SU-DHL-6 (cell line): ENCODE results near the gene STRN.

Experiments
- EZH2phosphoT487 ChIP-seq: fragments of 200-600 bp; sonication (generic), shearing (Covaris generic); conservative IDR thresholded peaks from 2 replicates; pipeline ENCODE4 v1.6.1; 2018; ENCODE audit warnings: mild to moderate bottlenecking, antibody characterized with exemption, low read length, moderate library complexity, mixed read lengths
- TF ChIP-seq, protein P1 (sequence below): fragments of 200-600 bp; sonication (generic); IDR thresholded peaks from one replicate; pipeline ENCODE4 v1.5.1; 2017; ENCODE audit warnings: antibody characterized with exemption, mild to moderate bottlenecking, low read length, moderate library complexity; ENCODE audit not compliant: insufficient read depth, poor library complexity, severe bottlenecking

DNA sequence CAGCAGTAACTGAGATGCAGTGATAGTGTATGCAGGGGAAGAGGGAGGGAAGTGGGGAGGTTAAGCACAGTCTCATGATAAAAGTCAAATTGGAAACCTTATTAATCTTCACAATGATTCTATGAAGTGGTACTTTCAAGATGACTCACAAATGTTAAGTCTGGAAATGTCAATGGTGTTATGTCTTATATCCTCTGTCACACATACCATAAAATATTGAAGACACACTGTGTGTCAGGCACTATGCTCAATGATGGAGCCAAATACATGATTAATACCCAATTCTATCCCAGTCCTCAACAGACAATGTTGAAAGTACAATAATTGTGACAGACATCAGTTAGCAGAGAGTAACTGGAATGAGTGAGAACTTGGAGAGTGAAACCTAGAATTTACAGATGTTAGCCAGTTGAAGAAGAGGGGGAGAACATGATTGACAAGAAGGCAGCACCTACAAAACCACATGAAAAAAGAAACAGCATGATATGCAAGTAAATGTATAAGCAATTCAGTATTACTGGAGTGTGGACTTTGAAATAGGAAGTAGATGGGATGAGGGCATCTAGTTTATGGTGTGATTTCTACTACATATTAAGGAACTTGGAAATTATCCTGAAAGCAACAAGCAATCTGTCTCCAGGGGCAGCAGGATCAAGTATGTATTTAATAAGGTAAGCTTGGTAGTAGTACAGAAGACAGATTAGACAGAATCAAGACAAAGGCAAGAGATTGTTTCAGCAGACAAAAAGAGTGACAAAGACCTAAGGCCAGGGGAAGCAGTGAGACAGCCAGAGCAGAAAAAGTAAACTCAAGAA, 107.6 kb downstream of the STRN start:
- TF ChIP-seq EZH2phosphoT487, result no peak
- TF ChIP-seq, protein P1, sequence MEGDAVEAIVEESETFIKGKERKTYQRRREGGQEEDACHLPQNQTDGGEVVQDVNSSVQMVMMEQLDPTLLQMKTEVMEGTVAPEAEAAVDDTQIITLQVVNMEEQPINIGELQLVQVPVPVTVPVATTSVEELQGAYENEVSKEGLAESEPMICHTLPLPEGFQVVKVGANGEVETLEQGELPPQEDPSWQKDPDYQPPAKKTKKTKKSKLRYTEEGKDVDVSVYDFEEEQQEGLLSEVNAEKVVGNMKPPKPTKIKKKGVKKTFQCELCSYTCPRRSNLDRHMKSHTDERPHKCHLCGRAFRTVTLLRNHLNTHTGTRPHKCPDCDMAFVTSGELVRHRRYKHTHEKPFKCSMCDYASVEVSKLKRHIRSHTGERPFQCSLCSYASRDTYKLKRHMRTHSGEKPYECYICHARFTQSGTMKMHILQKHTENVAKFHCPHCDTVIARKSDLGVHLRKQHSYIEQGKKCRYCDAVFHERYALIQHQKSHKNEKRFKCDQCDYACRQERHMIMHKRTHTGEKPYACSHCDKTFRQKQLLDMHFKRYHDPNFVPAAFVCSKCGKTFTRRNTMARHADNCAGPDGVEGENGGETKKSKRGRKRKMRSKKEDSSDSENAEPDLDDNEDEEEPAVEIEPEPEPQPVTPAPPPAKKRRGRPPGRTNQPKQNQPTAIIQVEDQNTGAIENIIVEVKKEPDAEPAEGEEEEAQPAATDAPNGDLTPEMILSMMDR, result no peak
